GM18520 (cell line): ENCODE results near the gene SOCS1.

Experiments used
- ATAC-seq: cut with Tn5 transposase; IDR thresholded peaks from one replicate; pipeline ENCODE4 v1.9.1; 2021; ENCODE audit not compliant: unreplicated experiment

The SOCS1 gene

DNA sequence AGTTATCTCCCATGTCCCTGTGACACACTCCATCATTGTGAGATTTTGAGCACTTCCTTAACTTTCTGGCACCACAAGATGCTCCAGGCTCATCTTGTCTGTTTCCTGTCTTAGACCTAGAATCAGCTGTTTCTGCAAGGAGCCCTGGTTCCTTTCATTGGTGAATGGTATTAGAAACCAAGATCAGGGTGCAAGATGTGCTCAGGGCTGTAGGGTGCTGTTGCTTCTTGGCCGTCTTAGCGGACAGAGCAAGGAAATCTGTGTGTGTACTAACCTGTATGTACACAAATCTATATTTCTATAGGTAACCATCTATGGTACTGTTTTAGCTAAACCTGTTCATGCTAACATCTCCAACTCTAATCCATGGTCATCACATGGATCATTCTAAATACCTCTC, 33.2 kb upstream of the SOCS1 start:
- no peak for ATAC-seq

DNA sequence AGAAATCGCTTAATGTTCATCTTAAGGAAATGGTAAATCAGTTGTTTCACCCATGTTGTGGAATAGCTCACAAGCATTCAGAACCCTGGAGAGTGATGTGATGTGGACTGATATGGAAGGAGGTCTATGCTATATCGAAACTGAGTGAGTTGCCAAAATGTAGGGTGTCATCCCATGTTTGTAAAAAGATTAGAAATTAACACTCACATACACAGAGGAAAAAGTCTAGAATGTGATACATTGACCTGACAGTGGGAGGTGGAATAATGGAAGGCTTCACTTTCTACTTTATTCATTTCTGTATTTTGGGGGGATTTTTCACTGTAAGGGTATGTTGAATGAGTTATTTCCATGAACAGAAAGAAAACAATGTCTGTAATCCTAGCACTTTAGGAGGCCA, 29.8 kb upstream of the SOCS1 start:
- ATAC-seq, result no peak

DNA sequence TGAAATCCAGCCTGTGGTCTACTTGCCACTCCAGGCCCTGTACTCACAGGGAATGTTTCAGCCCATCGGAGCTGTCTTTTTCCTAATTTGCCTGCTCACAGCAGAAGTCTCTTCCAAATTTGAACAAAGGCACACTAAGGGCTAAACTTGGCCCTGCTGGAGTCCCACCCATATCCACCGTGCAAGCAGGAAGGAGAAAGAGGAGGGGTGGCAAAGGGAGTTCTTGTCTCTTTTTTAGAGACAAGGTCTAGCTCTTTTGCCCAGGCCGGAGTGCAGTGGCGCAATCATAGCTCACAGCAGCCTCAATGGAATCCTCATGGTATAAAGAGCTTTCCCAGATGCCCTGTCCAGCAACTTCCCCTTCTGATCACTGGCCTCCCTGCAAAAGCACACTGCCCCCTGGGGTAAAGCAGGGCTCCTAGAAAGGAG, 27.8 kb upstream of the SOCS1 start:
- ATAC-seq, result no peak

DNA sequence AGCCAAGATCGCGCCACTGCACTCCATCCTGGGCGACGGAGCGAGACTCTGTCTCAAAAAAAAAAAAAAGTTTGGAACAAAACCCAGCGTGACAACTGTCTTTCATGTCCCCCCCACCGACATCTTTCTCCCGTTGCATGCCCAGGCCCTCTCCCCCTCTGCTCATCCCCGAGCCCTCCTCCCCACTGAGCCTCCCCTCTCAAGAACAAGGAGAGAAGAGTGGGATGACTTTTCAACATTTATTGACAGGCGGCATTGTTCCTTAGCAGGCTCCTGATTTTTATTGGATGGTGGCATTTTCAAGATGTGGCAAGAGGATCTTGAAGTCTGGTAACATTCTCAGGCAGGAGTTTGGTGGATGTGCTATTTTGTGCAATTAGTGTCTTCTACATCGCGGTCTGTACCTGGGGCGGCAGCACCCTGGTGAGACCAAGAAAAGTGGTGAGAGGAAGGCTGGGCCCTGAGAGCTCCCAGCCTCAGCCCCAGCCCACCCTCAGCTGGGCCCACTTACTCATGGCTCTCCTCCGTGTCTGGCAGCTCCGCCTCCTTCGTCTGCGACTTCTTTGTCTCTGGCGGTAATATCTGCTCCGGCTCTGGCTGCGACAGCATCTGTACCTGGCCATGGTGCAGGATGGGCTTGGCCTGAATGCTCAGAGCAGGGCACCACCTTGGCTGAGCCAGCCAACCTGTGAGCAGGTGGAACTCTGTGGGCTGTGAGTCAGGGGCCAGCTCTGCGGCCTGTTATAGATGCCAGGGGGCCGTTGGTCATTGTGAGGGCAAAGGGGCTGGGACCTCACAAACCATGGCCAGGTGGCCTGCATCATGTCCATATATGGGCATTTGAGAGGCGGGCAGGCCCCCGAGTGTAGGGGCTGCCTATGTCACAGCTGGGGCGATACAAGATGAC, 24.9 kb upstream of the SOCS1 start, which contains the start of gene PRM1:
Gene PRM1, minus strand, starts transcription at position 715 of the 907 bp plus-strand sequence. Its CDS starts 92 bp downstream, at position 623.
- ATAC-seq, result no peak

DNA sequence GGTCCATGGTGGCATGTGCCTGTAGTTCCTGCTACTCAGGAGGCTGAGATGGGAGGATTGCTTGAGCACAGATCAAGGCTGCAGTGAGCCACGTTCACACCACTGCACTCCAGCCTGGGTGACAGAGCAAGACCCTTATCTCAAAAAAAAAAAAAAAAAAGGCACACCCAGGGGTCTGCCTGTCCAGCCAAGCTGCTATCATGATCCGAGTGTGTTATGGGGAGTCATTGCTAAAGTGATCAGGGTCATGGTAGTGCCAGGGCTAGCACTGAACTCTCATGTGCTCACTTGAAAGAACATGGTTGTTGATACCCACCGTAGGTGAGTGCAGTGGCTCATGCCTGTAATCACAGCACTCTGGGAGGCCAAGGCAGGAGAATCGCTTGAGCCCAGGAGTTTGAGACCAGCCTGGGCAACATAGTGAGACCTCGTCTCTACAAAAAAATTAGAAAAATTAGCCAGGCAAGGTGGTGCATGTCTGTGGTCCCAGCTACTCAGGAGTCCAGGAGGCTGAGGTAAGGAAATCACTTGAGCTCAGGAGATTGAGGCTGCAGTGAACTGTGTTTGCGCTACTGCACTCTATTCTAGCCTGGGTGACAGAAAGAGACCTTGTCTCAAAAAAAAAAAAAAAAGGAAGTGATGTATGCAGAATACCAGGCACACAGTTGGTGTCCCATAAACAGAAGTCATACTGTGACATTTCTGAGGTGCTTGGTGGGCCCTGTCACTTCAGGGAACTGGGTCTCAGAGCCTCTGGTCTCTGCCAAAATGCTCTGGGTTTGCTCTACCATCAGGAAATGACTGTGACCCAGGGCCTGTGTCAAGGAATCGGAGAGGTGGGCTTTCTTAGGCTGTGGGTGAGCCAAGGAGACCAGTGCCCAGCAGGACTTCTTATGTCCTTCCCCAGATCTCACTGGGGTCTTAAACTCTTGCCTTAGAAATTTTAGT, 23.0 kb upstream of the SOCS1 start:
- no peak for ATAC-seq

DNA sequence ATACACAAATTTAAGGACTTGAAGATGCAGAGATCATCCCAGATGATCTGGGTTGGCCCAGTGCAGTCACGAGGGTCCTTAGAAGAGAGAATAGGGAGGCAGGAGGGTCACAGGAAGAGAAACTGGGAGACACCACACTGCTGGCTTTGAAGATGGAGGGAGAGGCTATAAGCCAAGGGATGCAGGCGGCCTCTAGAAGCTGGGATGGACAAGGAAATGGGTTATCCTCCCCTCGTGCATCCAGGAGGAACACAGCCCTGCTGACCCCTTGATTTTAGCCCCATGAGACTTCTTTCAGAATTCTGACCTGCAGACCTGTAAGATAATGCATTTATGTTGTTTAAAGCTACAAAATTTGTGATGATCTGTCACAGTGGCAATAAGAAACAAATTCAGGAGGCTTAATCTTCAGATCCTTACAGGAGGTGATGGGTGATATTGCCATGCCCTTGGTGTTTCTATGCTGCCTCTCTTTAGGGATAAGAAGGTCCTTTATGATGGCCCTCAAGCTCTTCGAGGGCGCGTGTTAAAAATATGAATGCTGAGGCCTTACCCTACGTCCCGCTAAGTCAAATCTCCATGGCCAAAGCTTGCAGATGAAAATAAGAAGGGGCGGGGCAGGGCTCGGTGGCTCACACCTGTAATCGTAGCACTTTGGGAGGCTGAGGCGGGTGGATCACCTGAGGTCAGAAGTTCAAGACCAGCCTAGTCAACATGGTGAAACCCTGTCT, 21.8 kb upstream of the SOCS1 start:
- no peak for ATAC-seq

DNA sequence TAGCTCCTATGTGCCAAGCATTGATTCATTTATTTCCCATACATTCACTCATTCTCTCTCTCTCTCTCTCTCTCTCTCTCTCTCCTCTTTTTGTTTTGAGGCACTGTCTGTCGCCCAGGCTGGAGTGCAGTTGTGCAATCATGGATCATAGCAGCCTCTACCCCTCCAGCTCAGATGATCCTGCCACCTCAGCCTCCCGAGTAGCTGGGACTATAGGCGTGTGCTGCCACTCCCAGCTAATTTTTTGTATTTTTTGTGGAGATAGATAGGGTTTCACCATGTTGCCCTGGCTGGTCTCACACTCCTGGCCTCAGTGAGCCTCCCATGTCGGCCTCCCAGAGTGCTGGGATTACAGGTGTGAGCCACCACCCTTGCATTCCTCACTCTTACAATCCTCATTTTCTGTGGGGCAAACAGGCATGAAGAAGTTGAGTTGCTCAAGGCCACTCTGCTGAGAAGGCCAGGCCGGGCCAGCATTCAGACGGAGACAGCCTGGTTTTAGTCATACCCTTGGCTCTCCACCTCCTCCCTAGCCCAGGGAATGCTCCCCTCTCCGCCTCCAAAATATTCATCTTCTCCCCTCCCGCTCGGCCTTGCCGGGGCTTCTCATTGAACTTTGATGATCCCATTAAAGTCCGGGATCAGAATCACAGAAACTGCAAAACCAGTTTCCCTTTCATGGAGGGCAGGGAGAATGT, 21.0 kb upstream of the SOCS1 start:
- ATAC-seq, result no peak

DNA sequence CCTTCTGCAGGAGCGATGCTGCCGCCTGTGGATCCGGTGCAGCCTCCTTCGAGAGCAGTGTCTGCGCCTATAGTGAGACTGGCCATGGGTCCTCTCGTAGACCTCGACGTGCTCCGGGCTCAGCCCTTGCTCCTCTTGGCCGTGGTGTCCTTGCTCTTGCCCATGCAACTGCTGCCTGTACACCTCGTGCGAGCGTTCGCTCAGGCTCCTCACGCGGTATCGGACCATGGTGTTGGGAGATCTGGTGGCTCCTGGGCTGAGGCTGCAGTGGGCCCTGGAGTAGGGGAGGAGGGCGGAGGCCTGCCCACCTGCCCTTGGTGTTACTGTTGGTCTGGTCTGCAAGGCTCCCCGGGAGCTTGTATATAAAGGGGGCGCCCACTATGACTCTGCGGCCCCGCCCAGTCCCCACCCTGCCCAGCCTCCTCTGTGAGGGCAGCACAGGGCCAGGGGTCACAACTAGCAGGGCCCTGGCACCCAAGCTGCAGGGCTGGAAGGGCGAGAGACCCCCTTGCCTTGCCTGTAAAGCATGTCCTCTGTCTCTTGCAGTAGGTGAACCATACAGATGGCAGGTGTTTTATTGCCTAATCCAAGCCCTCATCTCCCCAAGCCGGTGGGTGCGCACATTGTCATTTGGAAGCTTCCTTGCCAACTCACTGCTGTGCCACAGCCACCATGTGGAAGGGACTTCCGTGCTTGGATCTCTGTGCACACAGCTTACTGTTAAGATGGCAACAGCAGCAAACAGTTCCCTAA, 20.3 kb upstream of the SOCS1 start, which contains the start of gene PRM2:
Gene PRM2, minus strand, starts transcription at position 338 of the 753 bp plus-strand sequence. Its CDS starts 110 bp downstream, at position 228.
- ATAC-seq, result no peak

DNA sequence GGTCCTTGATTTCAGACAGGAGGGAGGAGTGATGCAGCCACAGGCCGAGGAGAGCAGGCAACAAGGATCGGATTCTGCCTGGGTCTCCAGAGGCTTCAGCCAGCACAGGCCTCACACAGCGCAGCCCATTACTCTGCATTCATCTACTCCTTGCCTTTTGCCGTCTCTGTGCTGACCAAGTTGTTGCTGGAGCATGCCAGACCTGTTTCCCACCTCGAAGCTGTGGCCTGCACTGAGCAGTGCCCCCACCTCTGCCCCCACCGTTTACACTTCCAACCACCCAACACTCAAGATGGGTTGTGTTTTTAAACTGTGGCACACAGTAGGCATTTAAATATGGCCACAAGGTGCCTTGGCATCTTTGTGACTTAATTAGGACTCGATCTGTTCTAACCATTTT, 19.0 kb upstream of the SOCS1 start:
- ATAC-seq, result no peak

DNA sequence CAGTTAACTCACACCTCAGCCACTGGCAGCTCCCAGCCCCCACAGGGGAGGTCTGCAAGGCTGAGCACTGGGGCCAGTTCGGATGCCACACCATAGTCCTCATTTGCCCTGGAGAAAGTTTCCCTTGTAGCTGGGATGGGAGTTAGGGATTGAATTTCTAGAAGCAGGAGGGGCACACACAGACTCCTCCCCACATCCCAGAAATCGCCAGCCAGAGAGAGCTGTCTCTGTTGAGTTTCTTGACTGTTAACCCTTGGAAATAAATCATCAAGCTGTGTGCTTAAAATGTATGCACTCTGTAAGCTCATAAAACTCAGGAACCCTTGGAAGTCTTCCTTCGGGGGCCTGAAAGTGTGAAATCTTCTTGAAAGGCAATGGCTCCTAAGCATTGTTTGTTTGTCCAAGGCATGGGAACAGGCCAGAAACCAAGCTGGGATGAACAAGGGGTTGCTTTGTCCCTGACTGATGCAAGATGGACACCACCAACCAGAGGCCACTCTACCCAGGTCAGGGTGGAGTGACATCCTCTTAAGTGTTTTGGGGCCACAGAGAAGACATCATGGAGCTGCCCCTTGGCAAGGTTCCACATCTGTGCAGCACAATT, 17.8 kb upstream of the SOCS1 start:
- ATAC-seq, result no peak

DNA sequence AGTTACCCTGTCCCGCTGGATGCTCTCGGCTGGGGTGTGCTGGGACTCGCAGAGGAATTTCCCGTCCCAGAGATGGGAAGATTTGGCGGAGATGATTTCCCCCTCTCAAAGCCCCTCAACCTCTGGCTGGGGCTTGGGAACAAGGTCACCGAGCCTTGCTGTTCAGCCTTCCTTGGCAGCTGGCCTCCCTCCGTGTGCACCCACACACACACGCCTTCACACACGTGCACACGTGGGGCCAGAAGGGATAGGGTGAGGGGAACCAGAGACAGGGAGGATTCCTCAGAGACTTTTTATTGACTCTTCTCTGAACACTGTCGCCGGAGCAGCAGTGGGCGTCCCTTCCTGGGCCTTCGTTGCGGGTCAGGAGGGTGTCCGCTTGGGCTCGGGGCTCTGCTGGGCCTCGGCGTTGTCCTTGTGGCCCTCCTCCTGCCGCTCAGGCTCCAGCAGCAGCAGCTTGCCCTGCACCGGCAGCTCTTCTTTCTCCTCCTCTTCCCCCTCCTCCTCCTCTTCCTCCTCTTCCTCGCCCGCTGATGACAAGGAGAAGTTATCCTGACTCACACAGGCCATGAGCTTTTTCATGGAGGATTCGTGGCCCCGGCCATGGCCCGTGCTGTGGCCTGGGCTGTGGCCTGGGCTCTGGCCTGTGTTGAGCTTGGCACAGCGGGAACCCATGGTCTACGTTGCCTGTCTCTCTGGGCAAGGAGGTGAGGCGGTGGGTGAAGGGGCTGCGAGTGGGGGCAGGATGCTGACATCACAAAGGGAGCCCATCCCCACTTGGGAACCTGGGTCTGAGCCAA, 17.1 kb upstream of the SOCS1 start, which contains the start of gene PRM3:
Gene PRM3, minus strand, starts transcription at position 709 of the 800 bp plus-strand sequence. Its CDS starts 34 bp downstream, at position 675.
- ATAC-seq, result no peak

DNA sequence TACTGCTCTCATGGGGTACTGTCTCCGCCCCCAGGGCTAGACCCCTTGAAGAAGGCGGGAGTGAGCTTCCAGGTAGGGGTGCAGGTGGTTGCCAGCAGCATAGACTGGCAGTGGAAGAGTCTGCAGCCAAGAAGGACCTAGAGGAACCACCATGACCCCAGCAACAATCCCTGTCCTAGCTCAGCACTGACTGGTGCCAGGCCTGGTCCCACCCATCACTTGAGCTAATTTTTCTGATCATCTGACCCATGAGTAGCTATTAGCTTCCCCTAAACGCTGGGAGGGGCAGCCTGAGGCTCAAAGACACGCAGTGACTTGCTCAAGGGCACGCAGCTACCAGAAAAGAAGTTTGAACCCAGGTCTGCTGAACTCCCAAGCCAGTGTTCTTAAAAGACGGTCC, 16.5 kb upstream of the SOCS1 start:
- ATAC-seq, result no peak

DNA sequence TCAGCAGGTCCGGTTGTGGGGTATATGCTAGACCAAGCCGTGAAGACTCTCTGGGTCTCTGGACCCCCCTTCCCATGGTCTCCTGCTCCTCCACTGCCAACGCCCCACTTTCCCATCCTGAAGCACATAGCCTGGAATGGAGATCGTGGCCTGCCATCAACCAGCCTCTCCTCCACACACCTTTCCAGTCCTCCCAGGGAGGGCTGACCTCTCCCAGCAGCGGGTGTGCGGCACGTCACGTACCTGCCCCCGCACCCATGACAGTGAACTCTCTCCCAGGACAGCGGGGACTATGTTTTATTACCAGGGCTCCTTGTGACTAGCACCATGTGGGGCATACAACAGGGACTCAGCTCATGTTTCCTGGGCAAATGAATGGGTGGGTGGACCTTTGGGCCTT, 15.6 kb upstream of the SOCS1 start:
- ATAC-seq, result no peak

DNA sequence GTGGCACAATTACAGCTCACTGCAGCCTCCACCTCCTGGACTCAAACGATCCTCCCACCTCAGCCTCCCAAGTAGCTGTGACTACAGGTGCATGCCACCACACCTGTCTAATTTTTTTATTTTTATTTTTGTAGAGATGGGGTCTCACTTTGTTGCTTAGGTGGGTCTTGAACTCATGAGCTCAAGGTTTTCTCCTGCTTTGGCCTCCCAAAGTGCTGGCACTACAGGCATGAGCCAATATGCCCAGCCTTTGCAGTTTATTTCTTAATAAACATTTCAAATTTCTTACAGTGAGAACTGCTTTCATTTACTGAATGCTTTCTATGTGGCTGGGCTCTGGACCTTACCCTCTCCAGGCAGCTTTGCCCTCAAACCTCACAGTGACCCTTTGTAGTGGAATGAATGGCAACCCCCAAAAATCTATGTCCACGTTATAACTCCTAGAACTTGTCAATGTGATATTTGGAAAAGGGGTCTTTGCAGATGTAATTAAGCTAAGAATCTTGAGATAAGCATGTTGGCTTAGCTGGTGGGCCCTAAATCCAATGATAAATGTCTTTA, 14.7 kb upstream of the SOCS1 start:
- ATAC-seq, result no peak

DNA sequence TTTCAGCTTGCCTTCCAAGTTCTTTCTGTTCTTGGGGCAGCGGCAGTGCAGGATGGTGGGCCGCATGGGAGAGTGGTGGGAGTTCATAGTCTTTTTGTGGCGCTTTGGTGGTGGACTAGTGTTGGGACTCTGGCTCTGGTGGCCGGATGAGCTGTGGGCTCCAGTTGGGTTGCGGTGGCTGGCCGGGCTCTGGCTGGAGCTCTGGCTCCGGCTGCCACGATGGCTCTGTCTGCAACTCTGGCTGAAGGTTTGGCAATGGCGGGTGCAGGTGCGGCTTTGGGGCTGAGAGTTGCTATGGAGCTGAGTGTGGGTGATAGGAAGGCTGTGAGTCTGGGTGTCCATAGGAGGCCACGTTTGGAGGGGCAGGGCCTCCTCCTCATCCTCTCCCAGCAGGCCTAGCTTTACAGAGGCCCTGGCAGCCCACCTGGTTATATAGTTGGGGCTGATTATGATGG, 12.9 kb upstream of the SOCS1 start, which contains the start of gene TNP2:
Gene TNP2, minus strand, starts transcription at position 405 of the 455 bp plus-strand sequence. Its CDS starts 63 bp downstream, at position 342.
- no peak for ATAC-seq

DNA sequence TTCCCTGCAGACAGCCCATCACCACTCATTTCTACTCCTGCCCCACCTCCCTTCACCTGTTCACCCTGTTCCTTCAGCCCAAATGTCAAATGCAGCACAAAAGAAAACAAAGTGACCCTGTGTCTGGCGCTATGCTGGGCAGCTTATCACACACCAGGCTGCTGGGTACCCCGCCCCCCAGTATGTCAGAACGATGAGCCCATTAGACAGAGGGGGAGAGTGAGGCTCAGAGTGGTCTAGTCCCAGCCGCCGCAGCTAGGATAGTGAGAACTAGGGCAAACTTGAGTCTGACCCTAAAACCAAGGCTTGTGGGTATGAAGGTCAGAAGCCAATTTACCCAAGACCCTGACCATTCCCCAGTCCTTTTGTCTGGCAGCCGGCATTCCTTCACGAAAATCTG, 9.1 kb upstream of the SOCS1 start:
- ATAC-seq, result no peak

DNA sequence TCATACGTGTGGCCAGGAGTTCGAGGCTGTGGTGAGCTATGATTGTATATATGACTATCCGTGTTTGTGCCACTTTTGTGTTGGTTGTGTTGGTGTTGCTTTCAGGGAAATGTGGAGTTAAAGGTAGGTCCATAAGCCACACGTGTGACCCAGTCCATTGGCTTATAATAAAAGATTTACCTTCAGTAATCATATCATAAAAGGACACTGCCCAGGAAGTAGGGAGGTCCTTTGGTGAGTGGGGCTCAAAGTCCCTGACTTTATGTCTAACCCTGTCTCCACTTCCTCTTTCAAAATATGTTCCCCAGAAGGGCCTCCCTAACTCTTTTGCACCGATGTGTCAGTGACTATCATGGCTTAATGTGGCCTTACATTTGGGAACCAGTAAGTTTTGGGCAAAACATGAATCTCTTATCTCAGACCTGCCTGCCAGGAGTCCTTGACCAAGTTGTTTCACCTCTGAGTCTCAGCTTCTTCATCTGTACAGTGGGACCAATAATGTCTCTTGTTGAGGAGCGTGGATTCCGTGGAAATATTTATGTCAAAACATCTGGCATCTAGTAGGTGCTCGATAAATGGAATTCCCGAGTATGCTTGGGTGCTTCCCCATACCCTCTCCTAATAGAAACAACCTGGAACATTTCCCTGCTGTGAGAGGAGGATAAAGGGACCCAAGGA, 8.3 kb upstream of the SOCS1 start:
- ATAC-seq, result no peak
